Mesothelial cell of epicardium (in vitro differentiated cells): ENCODE data around the gene MRPL37. TPM values are rescaled to one million over a fixed set of nuclear protein-coding genes. Genes with fewer than 3 reads are reported as not detected.

Experiments
- DNase-seq, 2 experiments: peaks; one replicate each; pipeline ENCODE4 v3.0.0; 2021; ENCODE audit warnings: low spot score in 2 of 2; ENCODE audit not compliant: unreplicated experiment in 2 of 2
- H3K27ac Mint-ChIP-seq: 2 replicates; pipeline ENCODE4 v1.8.0; 2021; ENCODE audit warnings: mixed read lengths
- H3K27me3 Mint-ChIP-seq: 2 replicates; pipeline ENCODE4 v1.8.0; 2021; ENCODE audit warnings: low read depth, mixed read lengths
- H3K36me3 Mint-ChIP-seq: 2 replicates; pipeline ENCODE4 v1.8.0; 2021; ENCODE audit warnings: mixed read lengths
- H3K4me1 Mint-ChIP-seq: 2 replicates; pipeline ENCODE4 v1.8.0; 2021; ENCODE audit warnings: mixed read lengths
- H3K4me3 Mint-ChIP-seq: 2 replicates; pipeline ENCODE4 v1.8.0; 2021; ENCODE audit warnings: mild to moderate bottlenecking, moderate library complexity, mixed read lengths
- H3K9me3 Mint-ChIP-seq: 2 replicates; pipeline ENCODE4 v1.8.0; 2021; ENCODE audit warnings: mixed read lengths
- CTCF ChIP-seq: fragments of 200-600 bp; sonication (generic); IDR thresholded peaks from one replicate; pipeline ENCODE4 v1.5.0; 2021; ENCODE audit warnings: antibody characterized with exemption; ENCODE audit not compliant: unreplicated experiment
- total RNA-seq: library from RNA; stranded (reverse); gene quantifications from 3 replicates; pipeline ENCODE4 v1.2.1, GENCODE V29; 2021

Gene MRPL37
- total RNA-seq, 1 donor from 2014 or later = 56.9 TPM

GRCh38 chr1:54180701-54181360 lies 19.1 kb upstream of the MRPL37 start:
- TF ChIP-seq CTCF = no peak
- no peaks in the 10 kb centered on the region for H3K27me3 Mint-ChIP-seq
- peaks cover 10% of the 10 kb centered on the region for H3K36me3 Mint-ChIP-seq
- H3K9me3 Mint-ChIP-seq = no peaks in the 10 kb centered on the region
- DNase-seq = no peak
- H3K27ac Mint-ChIP-seq = no peak overlapping the region
- no peak overlapping the region for H3K4me3 Mint-ChIP-seq
- no peaks in the 10 kb centered on the region for H3K4me1 Mint-ChIP-seq

- DNase-seq = no peak
- Mint-ChIP-seq H3K4me3 (no peak overlapping the region), H3K36me3 (peaks cover 11% of the 10 kb centered on the region), H3K9me3 (no peaks in the 10 kb centered on the region), H3K4me1 (no peaks in the 10 kb centered on the region), H3K27ac (no peak overlapping the region), H3K27me3 (no peaks in the 10 kb centered on the region)
- no peak for TF ChIP-seq CTCF
Observed at GRCh38 chr1:54186056-54186455, 13.9 kb upstream of the MRPL37 start.

GRCh38 chr1:54188291-54188690 lies 11.7 kb upstream of the MRPL37 start:
- TF ChIP-seq CTCF = no peak
- no peaks in the 10 kb centered on the region for H3K9me3 Mint-ChIP-seq
- no peaks in the 10 kb centered on the region for H3K4me1 Mint-ChIP-seq
- H3K27ac Mint-ChIP-seq = no peak overlapping the region
- no peaks in the 10 kb centered on the region for H3K27me3 Mint-ChIP-seq
- no peak for DNase-seq
- H3K36me3 Mint-ChIP-seq = peaks cover 4% of the 10 kb centered on the region
- H3K4me3 Mint-ChIP-seq = no peak overlapping the region

- no peak for TF ChIP-seq CTCF
- Mint-ChIP-seq H3K36me3 (peaks cover 4% of the 10 kb centered on the region), H3K27ac (no peak overlapping the region), H3K4me3 (no peak overlapping the region), H3K4me1 (no peaks in the 10 kb centered on the region), H3K9me3 (no peaks in the 10 kb centered on the region), H3K27me3 (no peaks in the 10 kb centered on the region)
- no peak for DNase-seq
Observed at GRCh38 chr1:54190526-54190925, 9.4 kb upstream of the MRPL37 start.

GRCh38 chr1:54191525-54191924 lies 8.4 kb upstream of the MRPL37 start:
- Mint-ChIP-seq H3K4me1 (no peaks in the 10 kb centered on the region), H3K9me3 (no peaks in the 10 kb centered on the region), H3K4me3 (no peak overlapping the region), H3K27ac (no peak overlapping the region), H3K36me3 (peaks cover 1% of the 10 kb centered on the region), H3K27me3 (no peaks in the 10 kb centered on the region)
- no peak for TF ChIP-seq CTCF
- no peak for DNase-seq

- H3K27me3 Mint-ChIP-seq = no peaks in the 10 kb centered on the region
- peaks cover 1% of the 10 kb centered on the region for H3K36me3 Mint-ChIP-seq
- H3K9me3 Mint-ChIP-seq = no peaks in the 10 kb centered on the region
- no peak for DNase-seq
- H3K4me3 Mint-ChIP-seq = no peak overlapping the region
- no peak for TF ChIP-seq CTCF
- H3K4me1 Mint-ChIP-seq = no peaks in the 10 kb centered on the region
- H3K27ac Mint-ChIP-seq = no peak overlapping the region
Observed at GRCh38 chr1:54193453-54193852, 6.5 kb upstream of the MRPL37 start.
